GM18498 (cell line): ENCODE results near the gene UGT1A10.
"Not testable (repeated sequence)": the region's sequence is repeated elsewhere in the genome, so short reads cannot be mapped to it uniquely, and the experiment has no call there.

ENCODE experiments used
- ATAC-seq: cut with Tn5 transposase; IDR thresholded peaks from one replicate; pipeline ENCODE4 v1.9.1; 2021; ENCODE audit warnings: mild to moderate bottlenecking, moderate library complexity; ENCODE audit not compliant: unreplicated experiment

UGT1A10 gene

GRCh38 chr2:233691443-233692433 is 55.5 kb downstream of the UGT1A10 start:
- ATAC-seq, result no peak

GRCh38 chr2:233692648-233693047 is 56.4 kb downstream of the UGT1A10 start, which contains the start of gene UGT1A6:
TSS of gene UGT1A6 (plus strand) at chr2:233692890. CDS start at chr2:233693005, 115 bp downstream.
- ATAC-seq, result no peak

- ATAC-seq, result no peak
Observed at GRCh38 chr2:233693963-233694362, 57.7 kb downstream of the UGT1A10 start.

GRCh38 chr2:233698740-233699139 is 62.5 kb downstream of the UGT1A10 start:
- no peak for ATAC-seq

- ATAC-seq, result no peak
Observed at GRCh38 chr2:233699424-233700027, 63.3 kb downstream of the UGT1A10 start.

- no peak for ATAC-seq
Observed at GRCh38 chr2:233700028-233700635, 63.9 kb downstream of the UGT1A10 start.

GRCh38 chr2:233700842-233701241 is 64.6 kb downstream of the UGT1A10 start:
- ATAC-seq, result not testable (repeated sequence)

- ATAC-seq, result no peak
Observed at GRCh38 chr2:233702238-233702637, 66.0 kb downstream of the UGT1A10 start.

GRCh38 chr2:233705911-233706506 is 69.8 kb downstream of the UGT1A10 start:
- no peak for ATAC-seq

- ATAC-seq, result no peak
Observed at GRCh38 chr2:233706720-233707119, 70.5 kb downstream of the UGT1A10 start.

- no peak for ATAC-seq
Observed at GRCh38 chr2:233707940-233708644, 71.8 kb downstream of the UGT1A10 start.

GRCh38 chr2:233708942-233709341 is 72.7 kb downstream of the UGT1A10 start:
- no peak for ATAC-seq

GRCh38 chr2:233711312-233712008 is 75.2 kb downstream of the UGT1A10 start:
- ATAC-seq, result no peak

- no peak for ATAC-seq
Observed at GRCh38 chr2:233712611-233713261, 76.5 kb downstream of the UGT1A10 start, which contains the start of gene UGT1A5. TSS of gene UGT1A5 (plus strand) at chr2:233712907. CDS start at chr2:233712992, 85 bp downstream.

GRCh38 chr2:233713262-233713615 is 77.0 kb downstream of the UGT1A10 start:
- ATAC-seq, result no peak

GRCh38 chr2:233714121-233714520 is 77.9 kb downstream of the UGT1A10 start:
- ATAC-seq, result no peak

GRCh38 chr2:233718552-233718951 is 82.3 kb downstream of the UGT1A10 start, which contains the start of gene UGT1A4:
TSS of gene UGT1A4 (plus strand) at chr2:233718736. CDS start at chr2:233718821, 85 bp downstream.
- ATAC-seq, result no peak

GRCh38 chr2:233728723-233729301 is 92.6 kb downstream of the UGT1A10 start, which contains the start of gene UGT1A3:
TSS of gene UGT1A3 (plus strand) at chr2:233729042. CDS start at chr2:233729127, 85 bp downstream.
- no peak for ATAC-seq
